KMS-11 (cell line): ENCODE results near the gene NOXO1.
"Not testable (repeated sequence)": the region's sequence is repeated elsewhere in the genome, so short reads cannot be mapped to it uniquely, and the experiment has no call there.

Source experiments
- H2AFZ ChIP-seq: fragments of 200-600 bp; sonication (generic); 2 replicates; pipeline ENCODE4 v1.6.1; 2016; ENCODE audit warnings: antibody characterized with exemption, mixed run types, low read depth
- H3K27ac ChIP-seq: fragments of 200-600 bp; sonication (generic); 2 replicates; pipeline ENCODE4 v1.6.1; 2016; ENCODE audit warnings: mild to moderate bottlenecking, mixed run types
- H3K27me3 ChIP-seq: fragments of 200-600 bp; sonication (generic); 2 replicates; pipeline ENCODE4 v1.6.1; 2017; ENCODE audit warnings: mild to moderate bottlenecking, low read depth, mixed run types, moderate library complexity; ENCODE audit not compliant: insufficient read depth
- H3K36me3 ChIP-seq: fragments of 200-600 bp; sonication (generic); 2 replicates; pipeline ENCODE4 v1.6.1; 2017; ENCODE audit warnings: mild to moderate bottlenecking, mixed run types; ENCODE audit not compliant: insufficient read depth
- H3K4me1 ChIP-seq: fragments of 200-600 bp; sonication (generic); 2 replicates; pipeline ENCODE4 v1.6.1; 2016; ENCODE audit warnings: mild to moderate bottlenecking, low read depth, mixed run types; ENCODE audit not compliant: poor library complexity, severe bottlenecking
- H3K4me2 ChIP-seq: fragments of 200-600 bp; sonication (generic); 2 replicates; pipeline ENCODE4 v1.7.0; 2016; ENCODE audit warnings: mild to moderate bottlenecking, mixed run types
- H3K4me3 ChIP-seq: fragments of 200-600 bp; sonication (generic); IDR thresholded peaks from 2 replicates; pipeline ENCODE4 v1.6.1; 2017; ENCODE audit warnings: low read depth, low read length, mixed read lengths; ENCODE audit not compliant: insufficient read depth
- H3K79me2 ChIP-seq: fragments of 200-600 bp; sonication (generic); 2 replicates; pipeline ENCODE4 v1.6.1; 2016; ENCODE audit warnings: low read depth, mixed run types; ENCODE audit not compliant: insufficient read depth
- H3K9ac ChIP-seq: fragments of 200-600 bp; sonication (generic); 2 replicates; pipeline ENCODE4 v1.6.1; 2016; ENCODE audit warnings: mild to moderate bottlenecking, mixed run types
- H4K20me1 ChIP-seq: fragments of 200-600 bp; sonication (generic); 2 replicates; pipeline ENCODE4 v1.6.1; 2016; ENCODE audit warnings: mild to moderate bottlenecking, mixed run types; ENCODE audit not compliant: insufficient read depth
- CTCF ChIP-seq: fragments of 200-600 bp; sonication (generic); conservative IDR thresholded peaks from 2 replicates; pipeline ENCODE4 v1.6.1; 2017; ENCODE audit warnings: low read depth, mild to moderate bottlenecking, antibody characterized with exemption, low read length, moderate library complexity, mixed read lengths

NOXO1 gene

GRCh38 chr16:1963806-1964505 lies 17.3 kb downstream of the NOXO1 start:
- Histone ChIP-seq H3K4me2 (peak overlapping the region; percentile 64), H3K36me3 (no peaks in the 10 kb centered on the region; the same call in 1 of the 2 replicates), H3K27ac (peak overlapping the region; percentile 88), H4K20me1 (no peaks in the 10 kb centered on the region), H3K79me2 (peaks cover 22% of the 10 kb centered on the region), H3K4me1 (peaks cover 14% of the 10 kb centered on the region), H3K4me3 (no peak overlapping the region), H3K27me3 (no peaks in the 10 kb centered on the region), H2AFZ (no peak overlapping the region), H3K9ac (peak overlapping the region; percentile 77; the same call in 1 of the 2 replicates)
- TF ChIP-seq CTCF, result no peak

GRCh38 chr16:1962161-1963153 lies 18.8 kb downstream of the NOXO1 start:
- not testable (repeated sequence) for H3K4me2 ChIP-seq, H3K9ac ChIP-seq, H4K20me1 ChIP-seq, H3K36me3 ChIP-seq, H3K4me3 ChIP-seq, H3K27ac ChIP-seq, H3K27me3 ChIP-seq, H2AFZ ChIP-seq
- Histone ChIP-seq H3K4me1 (peaks cover 19% of the 10 kb centered on the region), H3K79me2 (peaks cover 22% of the 10 kb centered on the region)

GRCh38 chr16:1961651-1962067 lies 19.6 kb downstream of the NOXO1 start:
- H3K27ac ChIP-seq, result no peak overlapping the region
- H3K4me2 ChIP-seq, result no peak overlapping the region
- H3K4me3 ChIP-seq, result no peak overlapping the region
- no peak overlapping the region for H3K9ac ChIP-seq
- no peak for TF ChIP-seq CTCF
- no peaks in the 10 kb centered on the region for H4K20me1 ChIP-seq
- peaks cover 19% of the 10 kb centered on the region for H3K4me1 ChIP-seq
- no peak overlapping the region for H2AFZ ChIP-seq
- peaks cover 22% of the 10 kb centered on the region for H3K79me2 ChIP-seq
- H3K36me3 ChIP-seq, result no peaks in the 10 kb centered on the region; the same call in 1 of the 2 replicates
- H3K27me3 ChIP-seq, result no peaks in the 10 kb centered on the region; the same call in 1 of the 2 replicates

- H3K79me2 ChIP-seq, result peaks cover 22% of the 10 kb centered on the region
Measured at GRCh38 chr16:1960665-1961630, 20.3 kb downstream of the NOXO1 start.

More at GRCh38 chr16:1960665-1961630, 20.3 kb downstream of the NOXO1 start:
- peak overlapping the region; percentile 88 for H3K4me2 ChIP-seq
- peaks cover 6% of the 10 kb centered on the region; the same call in 1 of the 2 replicates for H3K27me3 ChIP-seq
- no peak overlapping the region for H3K27ac ChIP-seq
- no peak overlapping the region; the same call in 1 of the 2 replicates for H3K9ac ChIP-seq
- H4K20me1 ChIP-seq, result no peaks in the 10 kb centered on the region
- H3K4me1 ChIP-seq, result peaks cover 19% of the 10 kb centered on the region
- no peak for TF ChIP-seq CTCF
- no peaks in the 10 kb centered on the region; the same call in 1 of the 2 replicates for H3K36me3 ChIP-seq
- no peak overlapping the region for H3K4me3 ChIP-seq
- H2AFZ ChIP-seq, result no peak overlapping the region
